GM19372 (cell line): ENCODE data around the gene TMC6.
"Not testable (repeated sequence)": the region's sequence is repeated elsewhere in the genome, so short reads cannot be mapped to it uniquely, and the experiment has no call there.

Experiments used
- ATAC-seq: cut with Tn5 transposase; IDR thresholded peaks from one replicate; pipeline ENCODE4 v1.9.1; 2021; ENCODE audit warnings: mild to moderate bottlenecking, low read depth, moderate library complexity; ENCODE audit not compliant: unreplicated experiment

Gene TMC6

GRCh38 chr17:78128551-78129350, at the start of gene TMC6:
Gene TMC6 (minus strand): TSS chr17:78128755. CDS start chr17:78126832, 1,923 bp downstream.
- ATAC-seq = no peak

GRCh38 chr17:78176548-78177025, 48.0 kb upstream of the TMC6 start:
- ATAC-seq = no peak

- no peak for ATAC-seq
Observed at GRCh38 chr17:78175643-78175981, 47.1 kb upstream of the TMC6 start.

GRCh38 chr17:78174870-78175642, 46.5 kb upstream of the TMC6 start:
- no peak for ATAC-seq

GRCh38 chr17:78174346-78174869, 45.9 kb upstream of the TMC6 start:
- ATAC-seq = no peak

GRCh38 chr17:78173097-78173715, 44.7 kb upstream of the TMC6 start:
- ATAC-seq = no peak

GRCh38 chr17:78172249-78173051, 43.9 kb upstream of the TMC6 start:
- ATAC-seq = no peak

- not testable (repeated sequence) for ATAC-seq
Observed at GRCh38 chr17:78171591-78172248, 43.2 kb upstream of the TMC6 start.

GRCh38 chr17:78170692-78171590, 42.4 kb upstream of the TMC6 start:
- no peak for ATAC-seq

GRCh38 chr17:78168903-78169793, 40.6 kb upstream of the TMC6 start:
- peak; percentile 27 for ATAC-seq

- ATAC-seq = peak; percentile 61
Observed at GRCh38 chr17:78168242-78168902, 39.8 kb upstream of the TMC6 start, which contains the start of gene SYNGR2. Gene SYNGR2 (plus strand): TSS chr17:78168581. CDS start chr17:78168617, 36 bp downstream.

- ATAC-seq = no peak
Observed at GRCh38 chr17:78166416-78166815, 37.9 kb upstream of the TMC6 start.

- ATAC-seq = no peak
Observed at GRCh38 chr17:78164748-78165607, 36.4 kb upstream of the TMC6 start.

- ATAC-seq = no peak
Observed at GRCh38 chr17:78163881-78164747, 35.6 kb upstream of the TMC6 start.

- no peak for ATAC-seq
Observed at GRCh38 chr17:78159575-78160158, 31.1 kb upstream of the TMC6 start.
